HepG2 (cell line): Measurements from ENCODE around the gene PLVAP. TPM values are rescaled to one million over a fixed set of nuclear protein-coding genes. Genes with fewer than 3 reads are reported as not detected.

ENCODE experiments used
- CERS6 ChIP-seq: sonication (generic); formaldehyde crosslinking; IDR thresholded peaks from 2 replicates; pipeline ENCODE4 v1.5.0; 2020; ENCODE audit warnings: missing genetic modification reagents
- CHCHD3 ChIP-seq: sonication (generic); formaldehyde crosslinking; IDR thresholded peaks from 2 replicates; pipeline ENCODE4 v1.8.0; 2022; ENCODE audit warnings: mild to moderate bottlenecking, missing genetic modification reagents, moderate library complexity
- CREB1 ChIP-seq, 2 experiments: fragments of 450-650 bp in 1 of 2; IDR thresholded peaks; 2 replicates each; pipeline ENCODE4 v1.6.1; 2016 to 2017; ENCODE audit warnings: control low read depth in 1 of 2, mild to moderate bottlenecking in 1 of 2, missing compliant biosample characterization in 1 of 2, missing genetic modification characterization in 1 of 2
- FOSL1 ChIP-seq: sonication (generic); formaldehyde crosslinking; IDR thresholded peaks from 2 replicates; pipeline ENCODE4 v1.9.0; 2021; ENCODE audit warnings: missing genetic modification reagents, borderline replicate concordance
- GRHL1 ChIP-seq: sonication (generic); formaldehyde crosslinking; conservative IDR thresholded peaks from 2 replicates; pipeline ENCODE4 v1.8.0; 2022; ENCODE audit warnings: missing genetic modification reagents
- HHEX ChIP-seq: IDR thresholded peaks from 2 replicates; pipeline ENCODE4 v1.6.1; 2016; ENCODE audit warnings: control low read depth
- HNRNPH1 ChIP-seq: fragments of 200-400 bp; formaldehyde crosslinking; optimal IDR thresholded peaks from 2 replicates; pipeline ENCODE3; 2017; ENCODE audit warnings: mild to moderate bottlenecking, low read depth, low read length
- PBX2 ChIP-seq: IDR thresholded peaks from 2 replicates; pipeline ENCODE4 v1.6.1; 2016; ENCODE audit warnings: control low read depth
- RFX3 ChIP-seq: IDR thresholded peaks from 2 replicates; pipeline ENCODE4 v1.6.1; 2016; ENCODE audit warnings: missing biosample characterization, missing genetic modification reagents
- ZFP36 ChIP-seq: fragments of 150-350 bp; IDR thresholded peaks from 2 replicates; pipeline ENCODE4 v1.6.1; 2018; ENCODE audit warnings: borderline replicate concordance, low read length, low read depth; ENCODE audit not compliant: partially characterized antibody
- ZFP90 ChIP-seq: sonication (generic); formaldehyde crosslinking; IDR thresholded peaks from 2 replicates; pipeline ENCODE4 v1.8.0; 2022; ENCODE audit warnings: missing genetic modification reagents, mild to moderate bottlenecking, inconsistent platforms, borderline replicate concordance
- ZNF24 ChIP-seq: fragments of 450-650 bp; IDR thresholded peaks from 2 replicates; pipeline ENCODE4 v1.6.1; 2017; ENCODE audit warnings: antibody characterized with exemption, mild to moderate bottlenecking
- ZNF468 ChIP-seq: sonication (generic); formaldehyde crosslinking; IDR thresholded peaks from 2 replicates; pipeline ENCODE4 v1.8.0; 2022; ENCODE audit warnings: mild to moderate bottlenecking, moderate library complexity, missing genetic modification reagents
- ZNF550 ChIP-seq: sonication (generic); formaldehyde crosslinking; IDR thresholded peaks from 2 replicates; pipeline ENCODE4 v1.4.0; 2020; ENCODE audit warnings: mild to moderate bottlenecking, missing genetic modification reagents, borderline replicate concordance
- ZNF660 ChIP-seq: sonication (generic); formaldehyde crosslinking; IDR thresholded peaks from 2 replicates; pipeline ENCODE4 v1.5.1; 2020; ENCODE audit warnings: mild to moderate bottlenecking, low read depth, missing genetic modification reagents, borderline replicate concordance
- ZNF709 ChIP-seq: sonication (generic); formaldehyde crosslinking; IDR thresholded peaks from 2 replicates; pipeline ENCODE4 v1.5.0; 2020; ENCODE audit warnings: mild to moderate bottlenecking, missing genetic modification reagents
- ZNF746 ChIP-seq: sonication (generic); formaldehyde crosslinking; IDR thresholded peaks from 2 replicates; pipeline ENCODE4 v1.8.0; 2022; ENCODE audit warnings: mild to moderate bottlenecking, missing genetic modification reagents
- ZNF772 ChIP-seq: sonication (generic); formaldehyde crosslinking; IDR thresholded peaks from 2 replicates; pipeline ENCODE4 v1.5.0; 2020; ENCODE audit warnings: mild to moderate bottlenecking, missing genetic modification reagents
- polyA plus RNA-seq, 8 experiments: library from polyadenylated mRNA; depleted of rRNA in 3 of 8; stranded (reverse) in 7 of 8; unstranded in 1 of 8; fragments of >200 nt; fragmentation: Illumina TruSeq in 4 of 8; extraction: Trizol in 4 of 8; gene quantifications; 2 replicates each; pipeline versions ENCODE4 v1.2.1 to v1.2.3, GENCODE V29; 2011 to 2016; ENCODE audit warnings: low read depth in 4 of 8, missing spikeins in 1 of 8, mixed read lengths in 1 of 8; ENCODE audit not compliant: insufficient read depth in 1 of 8
- total RNA-seq, 5 experiments: library from RNA; depleted of rRNA; stranded (reverse); fragments of >200 nt; fragmentation: Illumina TruSeq; extraction: Trizol; gene quantifications; 2 replicates each; pipeline ENCODE4 v1.2.3, GENCODE V29; 2016; ENCODE audit warnings: low read depth in 1 of 5
- TF ChIP-seq, protein P1 (sequence below): sonication (generic); formaldehyde crosslinking; IDR thresholded peaks from 2 replicates; pipeline ENCODE4 v1.4.0; 2020; ENCODE audit warnings: mild to moderate bottlenecking, missing genetic modification reagents
- TF ChIP-seq, protein P2 (sequence below): IDR thresholded peaks from 2 replicates; pipeline ENCODE4 v1.6.1; 2016; ENCODE audit warnings: low read depth, control low read depth

The PLVAP gene
- total and polyA plus RNA-seq, 2 of the 13 experiments (the other 11 are each of a cell fraction or from before 2014, with no cell fraction given), result 0.26 TPM; not detected in 1

- TF ChIP-seq FOSL1 (CRISPR knock-in tag), result no peak
- TF ChIP-seq RFX3, result no peak
- TF ChIP-seq ZNF709 (CRISPR knock-in tag), result no peak
- TF ChIP-seq HNRNPH1, result no peak
- TF ChIP-seq ZNF24, result no peak
- TF ChIP-seq, protein P1, sequence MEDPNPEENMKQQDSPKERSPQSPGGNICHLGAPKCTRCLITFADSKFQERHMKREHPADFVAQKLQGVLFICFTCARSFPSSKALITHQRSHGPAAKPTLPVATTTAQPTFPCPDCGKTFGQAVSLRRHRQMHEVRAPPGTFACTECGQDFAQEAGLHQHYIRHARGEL, result peak; percentile 66; the same call in 1 of the 2 replicates
- TF ChIP-seq ZNF772 (CRISPR knock-in tag), result peak; percentile 58; the same call in 1 of the 2 replicates
- no peak for TF ChIP-seq CERS6 (CRISPR knock-in tag)
- no peak for TF ChIP-seq ZNF468 (CRISPR knock-in tag)
- TF ChIP-seq, protein P2, sequence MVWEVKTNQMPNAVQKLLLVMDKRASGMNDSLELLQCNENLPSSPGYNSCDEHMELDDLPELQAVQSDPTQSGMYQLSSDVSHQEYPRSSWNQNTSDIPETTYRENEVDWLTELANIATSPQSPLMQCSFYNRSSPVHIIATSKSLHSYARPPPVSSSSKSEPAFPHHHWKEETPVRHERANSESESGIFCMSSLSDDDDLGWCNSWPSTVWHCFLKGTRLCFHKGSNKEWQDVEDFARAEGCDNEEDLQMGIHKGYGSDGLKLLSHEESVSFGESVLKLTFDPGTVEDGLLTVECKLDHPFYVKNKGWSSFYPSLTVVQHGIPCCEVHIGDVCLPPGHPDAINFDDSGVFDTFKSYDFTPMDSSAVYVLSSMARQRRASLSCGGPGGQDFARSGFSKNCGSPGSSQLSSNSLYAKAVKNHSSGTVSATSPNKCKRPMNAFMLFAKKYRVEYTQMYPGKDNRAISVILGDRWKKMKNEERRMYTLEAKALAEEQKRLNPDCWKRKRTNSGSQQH (CRISPR knock-in tag), result no peak; the same call in 1 of the 2 replicates
- no peak for TF ChIP-seq ZFP90
- TF ChIP-seq PBX2, result no peak
- no peak for TF ChIP-seq ZNF660 (CRISPR knock-in tag)
- peak; percentile 51; the same call in 1 of the 2 replicates for TF ChIP-seq CREB1 (IDR thresholded peaks at IDR 0.05)
- TF ChIP-seq CREB1 (CRISPR knock-in tag; IDR thresholded peaks at IDR 0.05), result peak; percentile 63
- TF ChIP-seq ZNF746 (CRISPR knock-in tag), result no peak
- TF ChIP-seq CHCHD3 (CRISPR knock-in tag), result no peak
- no peak for TF ChIP-seq GRHL1 (CRISPR knock-in tag)
- TF ChIP-seq ZNF550 (CRISPR knock-in tag), result no peak
- no peak for TF ChIP-seq ZFP36
- no peak for TF ChIP-seq HHEX (CRISPR knock-in tag)
Measured at GRCh38 chr19:17305517-17306284, 71.4 kb downstream of the PLVAP start, which contains the start of gene MRPL34 (continued).
